ENCODE measurements around the gene PNN.
"Not testable (repeated sequence)": the region's sequence is repeated elsewhere in the genome, so short reads cannot be mapped to it uniquely, and the experiment has no call there.

PNN gene

DNA sequence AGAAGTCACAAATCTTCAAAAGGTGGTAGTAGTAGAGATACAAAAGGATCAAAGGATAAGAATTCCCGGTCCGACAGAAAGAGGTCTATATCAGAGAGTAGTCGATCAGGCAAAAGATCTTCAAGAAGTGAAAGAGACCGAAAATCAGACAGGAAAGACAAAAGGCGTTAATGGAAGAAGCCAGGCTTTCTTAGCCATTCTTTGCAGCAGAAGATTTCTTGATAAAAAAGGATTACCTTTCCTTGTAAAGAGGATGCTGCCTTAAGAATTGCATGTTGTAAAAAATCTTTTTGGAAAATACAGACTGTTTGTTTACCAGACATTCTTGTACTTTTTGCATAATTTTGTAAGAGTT is 6.6 kb downstream of the PNN start:
- no peak for DNase-seq

- DNase-seq = no peak
Measured at GRCh38 chr14:39182770-39183684, 8.0 kb downstream of the PNN start.

GRCh38 chr14:39183685-39184003 is 8.6 kb downstream of the PNN start:
- DNase-seq = not testable (repeated sequence)

GRCh38 chr14:39184628-39185255 is 9.7 kb downstream of the PNN start:
- DNase-seq = no peak

- no peak for DNase-seq
Measured at GRCh38 chr14:39185256-39186049, 10.4 kb downstream of the PNN start.

GRCh38 chr14:39186941-39187525 is 12.0 kb downstream of the PNN start:
- no peak for DNase-seq

DNA sequence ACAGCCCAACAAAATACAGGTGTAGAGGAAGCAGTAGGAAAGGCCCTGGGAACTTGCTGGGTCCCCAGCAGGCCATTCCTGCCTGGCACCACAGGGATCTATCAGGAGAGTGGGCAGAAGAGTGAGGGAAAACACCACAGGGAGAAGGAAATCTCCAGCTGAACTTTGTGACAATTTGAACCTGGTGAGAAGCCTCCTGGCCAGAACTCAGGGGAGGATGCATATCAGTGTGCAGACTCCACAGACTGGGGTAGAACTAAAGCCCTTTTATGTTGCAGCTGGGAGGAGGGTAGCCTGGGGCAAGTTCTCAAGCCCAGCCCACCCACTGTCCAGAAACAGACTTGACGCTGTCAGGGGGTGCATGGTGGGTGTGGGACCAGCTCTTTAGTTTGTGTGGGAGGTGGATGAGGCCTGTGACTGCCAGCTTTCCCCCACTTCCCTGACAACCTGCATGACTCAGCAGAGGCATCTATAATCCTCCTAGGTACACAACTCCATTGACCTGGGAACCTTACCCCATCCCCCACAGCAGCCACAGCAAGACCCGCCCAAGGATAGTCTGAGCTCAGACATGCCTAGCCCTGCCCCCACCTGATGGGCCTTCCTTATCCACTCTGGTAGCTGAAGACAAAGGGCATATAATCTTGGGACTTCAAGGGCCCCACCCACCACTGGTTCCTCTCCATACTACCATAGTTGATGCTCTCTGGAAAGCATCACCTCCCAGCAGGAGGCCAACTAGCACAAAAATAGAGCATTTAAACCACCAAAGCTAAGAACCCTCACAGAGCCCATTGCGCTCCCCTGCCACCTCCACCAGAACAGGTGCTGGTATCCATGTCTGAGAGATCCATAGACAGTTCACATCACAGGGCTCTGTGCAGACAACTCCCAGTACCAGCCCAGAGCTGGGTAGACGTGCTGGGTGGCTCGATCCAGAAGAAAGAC is 28.9 kb downstream of the PNN start:
- no peak for DNase-seq

- DNase-seq = not testable (repeated sequence)
Measured at GRCh38 chr14:39207430-39207829, 32.4 kb downstream of the PNN start.

DNA sequence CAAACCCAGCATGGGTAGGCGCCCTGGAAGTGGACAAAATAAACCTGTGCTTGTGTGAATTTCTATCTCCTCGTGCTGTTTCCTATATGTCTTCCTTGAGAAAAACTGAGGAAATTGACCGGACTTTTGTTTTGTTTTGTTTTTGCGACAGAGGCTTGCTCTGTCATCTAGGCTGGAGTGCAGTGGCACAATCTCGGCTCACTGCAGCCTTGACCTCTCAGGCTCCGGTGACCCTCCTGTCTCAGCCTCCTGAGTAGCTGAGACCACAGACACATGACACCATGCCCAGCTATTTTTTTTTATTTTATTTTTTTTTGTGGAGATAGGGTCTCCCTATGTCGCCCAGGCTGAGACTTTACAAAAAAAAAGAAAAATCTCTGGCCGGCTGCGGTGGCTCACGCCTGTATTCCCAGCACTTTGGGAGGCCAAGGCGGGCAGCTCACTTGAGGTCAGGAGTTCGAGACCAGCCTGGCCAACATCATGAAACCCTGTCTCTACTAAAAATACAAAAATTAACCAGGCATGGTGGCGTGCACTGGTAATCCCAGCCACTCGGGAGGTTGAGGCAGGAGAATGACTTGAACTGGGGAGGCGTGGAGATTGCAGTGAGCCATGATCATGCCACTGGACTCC is 36.2 kb downstream of the PNN start:
- DNase-seq = no peak

DNA sequence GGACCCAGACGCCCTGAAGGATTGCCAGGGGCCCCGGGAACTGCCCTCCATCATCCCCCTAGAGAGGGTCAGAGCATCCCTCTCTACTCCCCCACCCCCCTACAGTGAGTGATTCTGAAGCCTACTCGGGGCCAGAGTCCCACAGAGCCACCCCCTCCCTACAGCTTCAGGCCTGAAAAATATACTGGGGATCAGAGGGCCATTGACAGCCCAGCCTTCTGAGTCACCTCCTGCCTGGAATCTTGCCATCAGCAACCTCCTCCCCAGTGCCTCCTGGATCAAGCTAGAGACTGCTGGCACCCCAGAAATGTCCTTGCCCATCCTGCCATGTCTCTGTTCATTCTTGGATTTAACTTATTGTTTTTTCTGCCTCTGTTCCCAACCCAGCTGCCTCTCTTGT is 37.0 kb downstream of the PNN start:
- no peak for DNase-seq

DNA sequence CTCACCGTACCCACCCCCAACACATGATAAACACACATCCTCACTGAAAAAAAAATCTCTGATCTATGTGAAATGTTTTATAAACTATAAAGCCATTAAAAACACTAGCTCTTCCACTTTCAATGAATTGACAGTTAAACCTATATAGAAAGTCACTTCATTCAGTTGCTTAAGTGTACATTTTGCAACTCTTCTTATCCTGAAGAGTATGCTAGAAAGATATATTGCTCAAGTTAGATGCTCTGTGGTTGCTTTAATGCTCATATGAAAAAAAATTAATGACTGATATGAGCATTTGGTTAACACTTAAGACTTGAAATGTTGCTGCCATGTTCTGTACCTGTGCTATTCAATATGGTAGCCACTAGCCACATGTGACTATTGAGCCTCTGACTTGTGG is 37.6 kb downstream of the PNN start:
- no peak for DNase-seq

- DNase-seq = no peak
Measured at GRCh38 chr14:39217214-39217879, 42.3 kb downstream of the PNN start.

- DNase-seq = no peak
Measured at GRCh38 chr14:39218171-39218769, 43.2 kb downstream of the PNN start.

- DNase-seq = no peak
Measured at GRCh38 chr14:39219075-39219499, 44.0 kb downstream of the PNN start.

- DNase-seq = not testable (repeated sequence)
Measured at GRCh38 chr14:39220473-39220872, 45.4 kb downstream of the PNN start.

GRCh38 chr14:39228044-39228443 is 53.0 kb downstream of the PNN start:
- no peak for DNase-seq

GRCh38 chr14:39228509-39229221 is 53.6 kb downstream of the PNN start:
- DNase-seq = no peak

GRCh38 chr14:39229222-39229543 is 54.1 kb downstream of the PNN start:
- no peak for DNase-seq

- no peak for DNase-seq
Measured at GRCh38 chr14:39229601-39230110, 54.6 kb downstream of the PNN start.

Data from NCI-H1105 treated with DMSO at 0.1 percent for 48 hours (cell line).